AG20443 (cell line): ENCODE measurements around the gene PALB2.
A peak's percentile ranks its signal among the peaks of the same experiment; 100 is the strongest.

Experiments used
- DNase-seq: peaks from one replicate; pipeline ENCODE4 v3.0.0; 2012; ENCODE audit warnings: low spot score, mixed read lengths

The PALB2 gene

DNA sequence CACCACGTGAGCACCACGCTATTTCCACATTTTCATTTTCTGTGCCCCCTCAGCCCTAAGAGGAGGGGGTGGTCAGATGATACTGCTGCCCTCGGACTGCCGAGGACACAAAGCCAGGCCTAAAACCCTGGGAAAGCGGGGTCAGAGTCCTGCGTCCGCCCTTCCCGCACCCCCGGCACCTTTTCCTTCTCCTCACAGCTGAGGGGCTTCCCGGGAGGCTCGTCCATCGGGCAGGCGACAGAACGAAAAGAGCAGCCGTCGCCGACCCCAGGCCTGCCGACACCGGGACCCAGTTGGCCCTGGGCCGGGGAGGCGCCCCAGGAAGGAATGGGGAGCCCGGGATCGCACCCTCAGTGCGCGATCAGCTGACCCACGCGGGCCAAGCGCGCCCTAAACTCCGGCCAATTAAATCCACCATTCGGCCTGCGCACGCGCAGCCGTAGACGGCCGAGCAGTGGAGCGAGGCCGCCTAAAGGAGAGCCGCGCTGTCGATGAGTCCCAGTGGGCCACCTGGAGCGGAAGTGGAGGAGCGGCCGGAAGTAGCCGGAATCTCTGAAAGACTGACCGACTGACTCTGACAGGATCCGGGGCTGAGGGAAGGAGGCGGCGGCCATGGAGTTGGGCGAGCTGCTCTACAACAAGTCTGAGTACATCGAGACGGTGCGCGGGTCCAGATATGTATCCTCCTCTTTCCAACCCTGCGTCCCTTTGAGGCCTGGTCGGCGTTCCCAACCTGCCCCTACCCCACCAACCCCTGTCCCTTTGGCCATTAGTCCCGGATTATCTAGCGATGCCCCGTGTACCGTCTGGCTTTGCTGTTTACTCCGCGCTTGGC lies at the start of gene PALB2, which contains the start of gene DCTN5:
PALB2 (minus strand) TSS at position 380 of the 835 bp plus-strand sequence; CDS start at position 227, 153 bp downstream.
DCTN5 (plus strand) TSS at position 536 of the 835 bp plus-strand sequence; CDS start at position 613, 77 bp downstream.
- DNase-seq = peak; percentile 100

DNA sequence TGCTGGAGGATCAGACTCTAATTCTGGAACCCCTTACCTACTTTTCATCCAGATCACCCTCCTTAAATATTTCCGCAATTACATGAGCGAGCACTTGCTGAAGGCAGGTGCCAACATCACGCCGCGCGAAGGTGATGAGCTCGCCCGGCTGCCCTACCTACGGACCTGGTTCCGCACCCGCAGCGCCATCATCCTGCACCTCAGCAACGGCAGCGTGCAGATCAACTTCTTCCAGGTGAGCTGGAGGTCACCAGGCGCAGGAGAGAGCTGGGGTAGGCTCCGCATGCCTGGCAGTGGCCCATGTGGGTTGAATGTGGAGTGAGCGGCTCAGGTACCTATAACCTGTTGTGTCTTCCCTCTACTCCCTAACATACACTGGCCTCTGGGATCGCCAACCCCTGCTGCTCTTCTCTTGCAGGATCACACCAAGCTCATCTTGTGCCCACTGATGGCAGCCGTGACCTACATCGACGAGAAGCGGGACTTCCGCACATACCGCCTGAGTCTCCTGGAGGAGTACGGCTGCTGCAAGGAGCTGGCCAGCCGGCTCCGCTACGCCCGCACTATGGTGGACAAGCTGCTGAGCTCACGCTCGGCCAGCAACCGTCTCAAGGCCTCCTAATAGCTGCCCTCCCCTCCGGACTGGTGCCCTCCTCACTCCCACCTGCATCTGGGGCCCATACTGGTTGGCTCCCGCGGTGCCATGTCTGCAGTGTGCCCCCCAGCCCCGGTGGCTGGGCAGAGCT lies 48.5 kb upstream of the PALB2 start:
- DNase-seq = no peak

DNA sequence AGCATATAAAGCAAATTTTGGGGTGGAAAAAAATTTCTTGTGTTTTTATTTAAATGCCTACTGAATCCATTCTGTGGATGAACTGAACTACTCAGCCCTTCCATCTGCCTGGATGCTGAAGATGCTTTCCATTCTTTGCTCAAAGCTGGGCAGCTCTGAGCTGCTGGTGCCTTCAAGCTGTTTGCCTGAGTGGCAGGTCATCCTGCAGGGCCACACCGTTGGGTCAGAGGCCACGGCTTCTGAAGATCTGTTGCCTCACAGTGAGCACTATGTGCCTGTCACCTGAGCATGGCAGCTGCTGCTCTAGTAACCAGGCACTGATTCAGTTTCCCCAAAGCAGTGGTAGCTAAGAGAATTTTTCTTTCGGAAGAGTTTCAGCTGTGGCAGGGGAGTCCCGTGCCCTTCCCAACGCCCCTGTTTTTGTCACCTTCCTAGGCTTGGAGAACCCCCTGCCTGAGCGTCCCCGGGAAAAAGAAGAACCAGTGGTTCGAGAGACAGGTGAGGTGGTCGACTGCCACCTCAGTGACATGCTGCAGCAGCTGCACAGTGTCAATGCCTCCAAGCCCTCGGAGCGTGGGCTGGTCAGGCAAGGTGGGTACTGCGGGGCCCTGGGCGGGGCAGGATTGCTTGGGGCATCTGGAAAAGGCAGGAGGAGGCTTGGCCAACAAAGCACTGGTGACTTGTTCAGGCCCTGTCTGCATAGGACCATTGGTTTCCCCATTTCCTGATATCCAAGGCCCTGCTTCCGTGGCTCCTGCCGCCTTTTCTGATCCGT lies 46.1 kb upstream of the PALB2 start:
- no peak for DNase-seq

DNA sequence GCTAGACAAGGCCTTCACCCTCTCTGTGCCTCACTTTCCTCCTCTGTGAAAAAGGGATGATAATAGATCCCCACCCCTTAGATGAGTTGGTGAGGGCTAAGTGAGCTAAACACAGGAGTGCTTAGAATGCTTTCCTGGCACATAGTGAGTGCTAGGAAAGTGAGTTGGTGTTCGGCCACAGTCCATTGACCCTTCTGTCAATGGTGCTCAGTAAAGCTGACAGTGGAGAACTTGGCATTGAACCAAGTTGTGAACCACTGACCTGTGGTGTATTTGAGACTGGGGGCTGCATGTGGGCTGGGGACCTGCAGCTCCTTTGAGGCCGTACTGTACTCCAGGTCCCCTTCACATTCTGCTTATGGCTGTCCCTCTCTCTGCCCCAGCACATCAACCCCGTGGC lies 42.4 kb upstream of the PALB2 start:
- DNase-seq = no peak

DNA sequence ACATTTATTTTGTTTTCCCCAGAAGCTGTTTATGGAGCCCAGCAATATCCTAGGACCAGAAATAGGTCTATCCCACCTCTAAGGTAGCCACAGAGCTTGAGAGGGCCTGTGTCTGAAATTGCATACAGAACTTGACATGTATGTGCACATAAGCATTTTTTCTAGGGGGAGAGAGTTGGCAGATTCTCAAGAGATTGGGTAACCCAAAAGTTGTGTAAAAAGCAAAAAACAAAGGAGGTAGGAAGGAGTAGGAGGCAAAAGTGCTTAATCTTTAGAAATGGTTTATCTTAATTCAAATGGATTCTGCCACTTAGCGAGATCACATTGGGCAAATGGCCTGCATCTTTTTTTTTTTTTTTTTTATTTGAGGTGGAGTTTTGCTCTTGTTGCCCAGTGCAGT lies 41.1 kb upstream of the PALB2 start:
- DNase-seq = no peak

DNA sequence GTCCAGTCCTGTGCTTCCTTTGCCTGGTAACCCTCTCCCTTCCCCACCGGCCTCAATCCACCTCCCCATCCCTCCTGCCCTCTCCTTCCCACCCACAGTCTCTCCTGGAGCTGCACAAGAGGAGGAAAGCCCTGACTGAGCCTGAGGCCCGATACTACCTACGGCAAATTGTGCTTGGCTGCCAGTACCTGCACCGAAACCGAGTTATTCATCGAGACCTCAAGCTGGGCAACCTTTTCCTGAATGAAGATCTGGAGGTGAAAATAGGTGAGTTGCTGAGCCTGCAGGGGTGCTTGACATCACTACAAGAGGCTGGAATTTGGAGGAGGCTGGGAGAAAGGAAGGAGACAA lies 38.9 kb upstream of the PALB2 start:
- DNase-seq = no peak

DNA sequence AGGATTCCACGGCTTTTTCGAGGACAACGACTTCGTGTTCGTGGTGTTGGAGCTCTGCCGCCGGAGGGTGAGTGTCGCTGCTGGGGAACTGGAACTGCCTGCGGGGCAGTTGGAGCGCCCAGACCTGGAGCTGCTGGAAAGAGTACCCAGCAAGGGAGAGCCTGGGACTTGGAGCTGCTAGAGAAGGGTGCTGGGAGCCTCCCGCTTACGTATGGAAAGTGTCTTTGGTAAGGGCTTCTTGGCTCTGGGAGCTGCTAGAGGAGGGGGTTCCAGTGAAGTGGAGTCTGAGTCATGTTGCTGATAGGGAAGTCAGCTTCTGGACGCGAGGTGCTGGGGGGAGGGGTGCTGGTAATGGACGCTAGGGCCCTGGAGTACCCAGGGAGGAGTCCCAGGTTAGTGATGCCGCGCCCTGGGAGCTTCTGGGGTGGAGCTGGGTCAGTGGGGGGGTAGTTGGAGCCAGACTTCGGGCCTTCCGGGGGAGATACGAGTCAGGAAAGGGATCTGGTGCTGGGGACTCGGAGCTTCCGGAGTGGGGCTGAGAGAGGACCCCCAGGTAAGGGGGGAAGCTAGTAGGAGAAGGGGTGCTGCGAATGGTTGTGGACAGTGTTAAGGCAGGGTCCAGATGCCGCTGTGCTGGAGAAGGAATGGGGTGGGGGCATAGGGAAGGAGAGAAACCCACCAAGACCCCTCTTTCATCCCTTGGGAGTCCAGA lies 38.3 kb upstream of the PALB2 start:
- DNase-seq = peak; percentile 32

DNA sequence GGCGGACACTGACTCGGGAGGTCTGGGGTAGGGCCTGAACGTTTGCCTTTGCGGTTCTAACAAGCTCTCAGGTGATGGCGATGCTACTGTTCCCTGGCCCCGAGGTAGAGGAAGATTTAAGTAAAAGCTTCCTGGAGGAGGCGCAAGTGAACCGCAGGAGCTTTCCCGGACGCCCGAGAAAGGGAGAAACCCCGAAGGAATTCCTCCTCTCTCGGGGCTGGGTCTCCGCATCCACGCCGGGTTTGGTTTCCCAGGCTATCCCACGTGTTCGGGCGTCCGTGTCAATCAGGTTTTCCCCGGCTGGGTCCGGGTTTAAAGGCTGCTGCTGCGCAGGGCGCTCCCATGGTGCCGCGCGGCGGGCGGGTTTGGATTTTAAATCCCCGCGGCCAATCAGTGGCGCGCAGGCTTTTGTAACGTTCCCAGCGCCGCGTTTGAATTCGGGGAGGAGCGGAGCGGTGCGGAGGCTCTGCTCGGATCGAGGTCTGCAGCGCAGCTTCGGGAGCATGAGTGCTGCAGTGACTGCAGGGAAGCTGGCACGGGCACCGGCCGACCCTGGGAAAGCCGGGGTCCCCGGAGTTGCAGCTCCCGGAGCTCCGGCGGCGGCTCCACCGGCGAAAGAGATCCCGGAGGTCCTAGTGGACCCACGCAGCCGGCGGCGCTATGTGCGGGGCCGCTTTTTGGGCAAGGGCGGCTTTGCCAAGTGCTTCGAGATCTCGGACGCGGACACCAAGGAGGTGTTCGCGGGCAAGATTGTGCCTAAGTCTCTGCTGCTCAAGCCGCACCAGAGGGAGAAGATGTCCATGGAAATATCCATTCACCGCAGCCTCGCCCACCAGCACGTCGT lies 37.5 kb upstream of the PALB2 start, which contains the start of gene PLK1:
PLK1 (plus strand) TSS at position 460 of the 844 bp plus-strand sequence; CDS start at position 504, 44 bp downstream.
- DNase-seq = peak; percentile 97

DNA sequence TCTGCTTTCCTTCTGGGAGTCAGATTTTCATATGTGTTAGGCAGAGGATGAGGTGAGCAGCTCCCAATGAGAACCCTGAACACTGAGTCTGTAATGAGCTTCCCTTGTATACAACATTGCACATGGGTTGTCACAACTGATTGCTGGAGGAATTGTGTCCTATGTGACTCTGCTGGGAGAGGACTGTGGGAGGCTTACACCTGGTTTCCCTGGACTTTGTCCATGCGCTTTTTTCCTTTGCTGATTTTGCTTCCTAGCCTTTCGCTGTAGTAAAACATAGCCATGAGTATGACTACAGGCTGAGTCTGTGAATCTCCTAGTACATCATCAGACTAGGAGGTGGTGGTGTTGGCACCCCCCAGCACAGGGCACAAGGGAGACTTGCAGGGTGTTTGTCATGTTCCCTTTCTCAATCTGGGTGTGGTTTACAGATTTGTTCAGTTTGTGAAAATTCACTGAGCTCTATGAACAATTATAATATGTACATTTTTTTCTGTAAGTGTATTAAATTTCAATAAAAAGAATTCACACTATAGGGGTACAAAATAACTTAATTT lies 35.9 kb upstream of the PALB2 start:
- DNase-seq = no peak

DNA sequence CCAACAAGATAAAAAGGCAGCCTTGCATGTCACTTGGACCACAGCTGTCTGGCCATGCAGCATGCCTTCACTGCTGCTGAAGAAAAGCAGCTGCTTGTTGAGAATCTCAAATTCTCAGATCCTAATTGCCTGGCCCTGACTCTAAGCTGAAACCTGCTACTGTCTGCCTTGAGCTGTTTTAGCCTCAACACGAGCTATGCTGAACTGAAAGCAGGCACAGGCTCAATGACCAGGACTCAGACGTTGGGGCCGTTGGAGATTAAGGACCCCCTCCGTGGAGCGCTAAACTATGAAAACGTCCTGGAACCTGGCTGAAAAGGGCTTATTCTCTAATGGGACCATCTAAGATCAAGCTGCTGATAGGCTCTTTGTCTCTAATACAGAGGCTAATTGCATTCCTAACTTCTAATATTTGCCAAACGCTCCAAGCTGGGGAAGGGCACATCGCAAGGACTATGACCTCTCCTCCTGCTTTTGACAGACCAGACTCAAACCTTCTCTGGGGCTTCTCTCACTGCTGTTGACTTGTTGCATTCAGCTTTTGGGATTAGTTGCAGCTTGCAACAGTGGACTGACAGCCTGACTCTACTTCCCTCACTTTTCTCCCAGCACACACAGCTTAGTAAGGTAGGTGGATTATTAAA lies 33.0 kb upstream of the PALB2 start:
- DNase-seq = no peak

DNA sequence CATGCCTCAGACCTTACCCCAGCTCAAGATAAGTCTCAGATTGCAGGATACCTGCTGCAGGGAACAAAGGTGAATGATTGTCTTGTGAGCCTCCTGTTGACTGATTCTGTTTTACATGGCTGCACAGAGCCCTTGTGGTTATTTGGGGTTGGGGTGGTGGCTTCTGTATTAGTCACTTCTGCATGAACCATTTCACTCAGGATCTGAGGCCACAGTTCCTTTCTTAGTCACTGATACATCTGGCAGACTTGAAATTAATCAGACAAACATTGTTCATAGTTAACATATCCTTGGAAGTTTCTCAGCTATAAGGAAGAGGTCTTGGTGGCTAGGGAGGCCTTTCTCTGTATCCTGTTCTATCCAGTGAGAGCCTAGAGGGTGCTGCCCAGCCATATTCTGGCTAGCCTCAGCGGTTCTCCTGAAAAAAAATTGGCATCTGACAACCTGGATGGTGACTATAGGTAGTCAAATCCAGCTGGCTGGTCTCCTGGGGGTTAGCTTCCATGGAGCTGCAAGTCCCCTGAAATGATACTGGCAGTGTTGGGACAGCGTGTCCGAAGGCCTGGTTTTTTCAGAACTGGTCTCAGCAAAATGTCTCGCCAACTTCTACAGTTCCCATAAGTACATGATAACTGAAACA lies 29.1 kb upstream of the PALB2 start:
- DNase-seq = peak; percentile 82

DNA sequence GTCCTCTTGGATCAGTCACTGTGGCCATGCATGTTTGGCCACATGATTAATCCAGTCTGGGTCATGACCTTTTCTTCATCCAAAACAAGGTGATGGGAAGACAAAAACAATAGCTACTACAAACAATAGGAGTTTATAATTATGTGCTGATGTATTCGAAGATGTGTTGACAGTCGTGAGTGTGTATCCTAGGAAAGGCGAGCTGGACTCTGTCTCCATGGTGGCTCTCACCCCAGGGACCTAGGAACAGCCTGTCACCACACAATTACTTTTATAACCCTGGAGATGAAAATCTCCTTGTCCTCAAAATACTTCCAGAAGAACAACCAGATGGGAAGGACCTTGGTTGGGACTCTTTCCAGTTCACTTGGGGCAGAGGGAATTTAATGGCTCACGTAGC lies 27.8 kb upstream of the PALB2 start:
- DNase-seq = no peak

DNA sequence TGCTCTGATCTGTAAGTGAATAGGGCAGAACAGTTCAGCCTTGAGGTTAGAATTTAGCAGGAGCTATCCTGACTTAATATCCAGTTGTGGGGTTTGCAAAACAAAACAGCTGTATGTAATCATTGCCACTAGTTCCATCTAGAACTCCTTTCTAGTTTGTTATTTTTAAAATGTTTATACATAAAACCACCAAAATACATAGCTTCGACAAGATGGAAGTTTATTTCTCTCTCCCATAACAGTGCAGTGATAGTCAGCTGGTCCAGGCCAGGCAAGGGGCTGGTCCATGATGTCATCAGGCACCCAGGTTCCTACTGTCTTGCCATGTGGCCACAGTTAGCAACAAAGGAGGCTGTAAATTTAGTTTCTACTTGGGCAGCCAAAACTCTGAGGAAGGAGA lies 27.1 kb upstream of the PALB2 start:
- DNase-seq = no peak

DNA sequence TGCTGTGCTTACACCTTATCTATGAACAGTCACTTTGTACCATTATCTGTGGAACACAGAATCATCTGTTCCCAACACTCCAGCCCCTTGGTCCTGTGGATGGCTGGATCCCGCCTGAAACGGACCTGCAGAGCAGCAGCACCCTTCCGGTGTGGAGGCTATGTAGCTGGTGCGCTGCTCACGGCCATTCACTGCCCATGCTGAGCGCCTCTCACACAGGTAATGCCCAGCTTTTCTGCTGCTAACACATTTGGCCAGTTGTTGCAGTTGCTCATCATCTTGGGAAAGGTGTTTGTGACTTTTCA lies 26.2 kb upstream of the PALB2 start:
- no peak for DNase-seq

DNA sequence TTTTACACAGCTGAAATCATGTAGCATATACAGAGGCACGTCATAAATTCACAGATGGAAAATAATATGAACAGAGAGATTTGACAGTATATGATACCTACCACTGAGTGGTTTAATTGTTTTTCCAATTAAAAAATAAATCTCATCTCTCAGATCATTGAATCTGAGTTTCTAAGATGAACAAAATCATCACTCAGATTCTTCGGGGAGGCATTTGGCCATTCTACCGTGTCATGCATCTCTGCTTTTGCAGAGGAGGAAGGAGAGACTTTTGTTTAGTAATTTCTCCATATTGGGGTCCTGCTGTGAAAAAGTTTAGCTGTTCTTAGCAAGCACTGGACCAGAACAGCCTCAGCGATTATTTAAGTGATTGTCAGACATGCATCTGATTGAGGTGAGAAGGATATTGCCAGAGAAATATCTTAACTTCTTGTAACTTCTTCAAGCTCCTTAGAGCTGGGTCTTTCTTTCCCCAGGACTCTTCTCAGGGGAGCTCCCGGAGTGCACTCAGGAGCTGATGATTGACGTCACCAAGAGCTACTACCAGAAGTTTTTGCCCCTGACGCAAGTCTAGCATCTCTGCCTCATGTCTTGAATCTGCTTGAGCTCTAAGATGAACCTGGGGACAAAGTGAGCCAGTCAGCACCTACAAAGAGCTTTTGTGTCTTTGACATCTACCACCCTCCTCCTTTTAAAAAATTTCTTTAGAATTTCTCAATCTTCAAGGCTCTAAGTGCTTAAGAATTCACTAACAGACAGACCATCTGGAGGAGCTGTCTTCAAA lies 25.7 kb upstream of the PALB2 start:
- no peak for DNase-seq

DNA sequence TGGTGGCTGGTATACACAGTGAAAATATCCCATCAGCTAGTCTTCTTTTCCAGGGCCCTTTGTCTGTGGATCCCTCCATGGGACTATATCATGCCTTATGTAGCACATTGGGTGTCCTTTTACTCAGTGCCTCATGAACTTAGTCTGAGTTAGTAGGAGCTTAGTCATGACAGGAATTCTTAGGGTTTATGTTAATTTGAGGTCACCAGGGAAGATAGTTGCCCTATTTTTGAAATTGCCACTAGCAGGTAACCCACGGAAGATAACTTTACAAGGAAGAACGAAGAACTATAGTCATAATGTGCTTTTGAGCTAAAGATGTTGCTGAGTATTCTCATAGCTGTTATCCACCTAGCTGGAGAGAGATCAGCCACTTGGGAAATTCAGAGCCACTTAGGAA lies 22.8 kb upstream of the PALB2 start:
- no peak for DNase-seq

DNA sequence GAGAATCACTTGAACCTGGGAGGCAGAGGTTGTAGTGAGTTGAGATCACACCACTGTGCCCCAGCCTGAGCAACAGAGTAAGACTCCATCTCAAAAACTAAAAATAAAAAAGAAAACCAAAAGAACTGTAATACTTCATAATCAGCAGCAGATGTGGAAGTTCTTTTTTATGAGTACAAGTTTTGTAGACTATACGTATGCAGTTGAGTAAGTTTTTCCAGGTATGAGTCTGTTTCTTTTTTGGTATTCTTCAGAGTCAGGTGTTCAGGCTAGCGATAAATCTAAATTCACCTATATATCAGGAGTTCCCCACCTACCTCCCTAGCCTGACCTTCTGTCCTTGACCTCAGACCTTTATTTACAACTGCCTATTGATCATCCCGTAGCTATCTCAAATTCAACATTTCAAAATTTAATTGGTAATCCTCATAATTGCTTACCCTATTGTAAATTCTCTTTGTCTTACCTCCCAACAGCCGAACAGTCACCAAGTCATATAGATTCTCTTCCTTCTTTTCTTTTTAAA lies 10.9 kb upstream of the PALB2 start:
- DNase-seq = no peak

DNA sequence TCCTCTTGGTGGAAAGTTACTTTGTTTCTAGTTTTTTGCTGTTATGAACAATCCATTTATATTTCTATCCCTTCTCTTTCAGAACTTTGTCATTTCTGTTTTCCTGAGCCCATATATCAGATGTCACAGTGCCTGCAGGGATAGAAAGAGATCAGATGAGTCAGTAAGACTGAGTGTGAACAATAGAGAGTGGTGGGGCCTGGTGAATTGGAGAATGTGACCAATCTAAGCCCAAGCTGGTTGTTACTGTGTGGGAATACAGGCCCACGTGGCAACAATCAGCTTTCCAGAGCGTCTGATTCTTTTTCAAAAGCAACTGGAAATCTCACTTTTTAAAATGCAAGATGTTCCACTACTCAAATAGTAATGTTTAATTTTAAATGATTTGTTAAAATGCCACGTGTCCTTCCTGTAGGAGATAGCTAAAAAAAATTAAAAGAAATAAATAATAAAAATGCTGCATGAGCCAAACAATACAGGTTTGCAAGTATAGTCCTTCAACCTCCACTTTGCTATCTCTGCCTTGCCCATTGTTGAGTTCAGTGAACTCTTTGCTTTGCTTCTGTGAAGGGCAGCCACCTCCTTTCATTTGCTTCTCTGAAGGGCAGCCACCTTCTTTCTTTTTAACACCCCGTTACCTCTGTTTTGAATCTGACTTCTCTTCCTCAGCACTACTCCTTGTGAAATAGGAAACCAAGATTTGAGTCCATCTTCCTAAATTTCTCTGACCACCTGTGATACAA lies 9.7 kb upstream of the PALB2 start:
- DNase-seq = no peak
